Fibroblast of lung (primary cell): ENCODE measurements around the gene PUS10.

ENCODE experiments used
- EZH2 ChIP-seq: IDR thresholded peaks from 2 replicates; pipeline ENCODE4 v1.5.1; 2012; ENCODE audit warnings: low read length, control low read depth, mild to moderate bottlenecking; ENCODE audit errors: missing control alignments
- TF ChIP-seq, protein P1 (sequence below), 2 donors: IDR thresholded peaks in 1 of 2; conservative IDR thresholded peaks in 1 of 2; 1 replicate in 1 of 2; 2 replicates in 1 of 2; pipeline ENCODE4 v1.5.1; 2011 to 2012; ENCODE audit warnings: low read length in 2 of 2, control low read depth in 1 of 2, inconsistent platforms in 1 of 2, low read depth in 1 of 2, mild to moderate bottlenecking in 1 of 2

GRCh38 chr2:60989259-60989658 is 28.8 kb downstream of the PUS10 start:
- TF ChIP-seq, protein P1, sequence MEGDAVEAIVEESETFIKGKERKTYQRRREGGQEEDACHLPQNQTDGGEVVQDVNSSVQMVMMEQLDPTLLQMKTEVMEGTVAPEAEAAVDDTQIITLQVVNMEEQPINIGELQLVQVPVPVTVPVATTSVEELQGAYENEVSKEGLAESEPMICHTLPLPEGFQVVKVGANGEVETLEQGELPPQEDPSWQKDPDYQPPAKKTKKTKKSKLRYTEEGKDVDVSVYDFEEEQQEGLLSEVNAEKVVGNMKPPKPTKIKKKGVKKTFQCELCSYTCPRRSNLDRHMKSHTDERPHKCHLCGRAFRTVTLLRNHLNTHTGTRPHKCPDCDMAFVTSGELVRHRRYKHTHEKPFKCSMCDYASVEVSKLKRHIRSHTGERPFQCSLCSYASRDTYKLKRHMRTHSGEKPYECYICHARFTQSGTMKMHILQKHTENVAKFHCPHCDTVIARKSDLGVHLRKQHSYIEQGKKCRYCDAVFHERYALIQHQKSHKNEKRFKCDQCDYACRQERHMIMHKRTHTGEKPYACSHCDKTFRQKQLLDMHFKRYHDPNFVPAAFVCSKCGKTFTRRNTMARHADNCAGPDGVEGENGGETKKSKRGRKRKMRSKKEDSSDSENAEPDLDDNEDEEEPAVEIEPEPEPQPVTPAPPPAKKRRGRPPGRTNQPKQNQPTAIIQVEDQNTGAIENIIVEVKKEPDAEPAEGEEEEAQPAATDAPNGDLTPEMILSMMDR (conservative IDR thresholded peaks at IDR 0.05 in 1 of 2, IDR thresholded peaks at IDR 0.05 in 1 of 2; ENCODE audit: low read depth in 1 of 2, low read length in 2 of 2): no peak
- TF ChIP-seq EZH2: no peak
